Central memory CD4-positive, alpha-beta T cell (primary cell): ENCODE measurements around the gene CAPZA2.
"Not testable (repeated sequence)": the region's sequence is repeated elsewhere in the genome, so short reads cannot be mapped to it uniquely, and the experiment has no call there.

Experiments used
- DNase-seq: peaks from one replicate; pipeline ENCODE4 v3.0.0; 2022

Gene CAPZA2

GRCh38 chr7:116922545-116922944 is 60.2 kb downstream of the CAPZA2 start:
- no peak for DNase-seq

- no peak for DNase-seq
These were observed 62.4 kb downstream of the CAPZA2 start for GRCh38 chr7:116924741-116925140.

- DNase-seq = no peak
These were observed 66.6 kb downstream of the CAPZA2 start for GRCh38 chr7:116929021-116929420.

GRCh38 chr7:116929914-116930913 is 67.8 kb downstream of the CAPZA2 start:
- peak; percentile 62 for DNase-seq

DNA sequence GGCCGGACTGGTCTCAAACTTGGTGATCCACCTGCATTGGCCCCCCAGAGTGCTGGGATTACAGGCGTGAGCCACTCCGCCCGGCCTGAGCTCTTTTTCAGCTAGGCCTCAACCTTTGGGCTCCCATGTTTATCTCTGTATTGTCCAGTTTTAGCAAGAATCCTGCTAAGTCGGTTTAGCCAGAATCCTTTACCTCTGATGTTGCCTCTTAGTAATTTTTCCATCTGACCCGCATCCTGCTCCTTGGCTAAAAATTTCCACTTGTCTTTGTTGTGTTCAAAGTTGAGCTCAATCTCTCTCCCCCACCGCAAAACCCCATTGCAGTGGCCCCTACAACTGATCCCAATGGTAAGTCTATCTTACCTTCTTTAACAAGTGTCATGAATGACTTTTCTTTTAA is 70.2 kb downstream of the CAPZA2 start:
- no peak for DNase-seq

- no peak for DNase-seq
These were observed 71.1 kb downstream of the CAPZA2 start for GRCh38 chr7:116933465-116933864.

GRCh38 chr7:116934580-116934979 is 72.2 kb downstream of the CAPZA2 start:
- DNase-seq = no peak

DNA sequence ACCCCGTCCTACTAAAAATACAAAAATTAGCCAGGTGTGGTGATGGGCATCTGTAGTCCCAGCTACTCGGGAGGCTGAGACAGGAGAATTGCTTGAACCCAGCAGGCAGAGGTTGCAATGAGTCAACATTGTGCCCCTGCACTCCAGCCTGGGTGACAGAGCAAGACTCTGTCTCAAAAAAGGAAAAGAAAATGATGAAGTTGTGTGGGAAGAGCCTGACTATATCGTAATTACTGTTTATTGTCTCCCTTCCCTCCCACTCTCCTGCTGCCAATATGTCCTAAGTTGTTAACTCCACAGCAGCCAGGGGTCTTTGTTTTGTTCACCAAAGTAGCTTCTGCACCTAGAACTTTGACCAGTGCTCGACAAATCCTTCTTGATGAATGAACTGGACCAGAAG is 74.5 kb downstream of the CAPZA2 start:
- DNase-seq = not testable (repeated sequence)

GRCh38 chr7:116938678-116939077 is 76.3 kb downstream of the CAPZA2 start:
- DNase-seq = no peak

DNA sequence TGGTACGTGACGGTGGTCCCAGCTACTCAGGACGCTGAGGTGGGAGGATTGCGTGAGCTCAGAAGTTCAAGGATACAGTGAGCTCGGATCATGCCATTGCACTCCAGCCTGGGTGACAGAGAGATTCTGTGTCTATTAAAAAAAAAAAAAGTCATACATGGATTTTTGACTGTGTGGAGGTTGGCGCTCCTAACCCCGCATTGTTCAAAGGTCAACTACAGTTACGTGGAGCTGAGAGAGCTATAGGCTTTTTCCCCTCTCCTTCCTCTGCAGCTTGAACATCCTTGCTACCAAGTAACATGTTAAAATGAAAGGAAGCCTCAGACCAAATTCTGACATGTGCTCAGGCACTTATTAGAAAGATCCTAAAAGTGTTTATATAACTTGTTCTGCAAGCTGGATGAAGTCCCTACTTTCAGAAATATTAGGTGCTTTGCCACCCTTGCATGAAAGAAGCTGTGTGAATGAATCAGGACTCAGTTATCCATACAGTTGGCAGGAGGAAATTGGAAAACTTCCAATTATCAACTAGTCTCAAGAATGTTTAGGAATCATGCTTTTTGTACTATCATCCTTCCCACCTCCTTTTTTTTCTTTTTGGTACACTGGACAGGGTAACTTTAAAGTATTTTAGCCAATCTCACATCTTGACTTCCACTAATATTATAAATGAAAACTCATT is 78.4 kb downstream of the CAPZA2 start:
- no peak for DNase-seq

DNA sequence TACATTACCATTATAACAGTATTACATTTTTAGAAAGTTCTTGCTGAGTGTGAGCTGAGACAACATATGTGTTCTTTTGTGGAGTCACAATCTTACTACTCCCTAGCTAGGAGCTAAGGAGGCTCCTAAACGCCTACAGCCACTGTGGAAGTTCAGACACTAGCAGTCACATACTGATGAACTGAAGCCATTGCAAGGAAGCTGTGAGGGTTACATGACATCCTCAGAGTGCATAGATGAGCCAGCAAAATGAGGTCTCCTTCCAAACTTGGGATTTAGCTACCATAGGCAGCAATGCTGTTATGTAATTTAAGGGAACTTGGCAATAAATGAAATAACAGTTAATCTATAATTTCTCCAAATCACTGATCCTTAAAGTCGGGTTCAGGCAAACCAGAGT is 80.1 kb downstream of the CAPZA2 start:
- no peak for DNase-seq

DNA sequence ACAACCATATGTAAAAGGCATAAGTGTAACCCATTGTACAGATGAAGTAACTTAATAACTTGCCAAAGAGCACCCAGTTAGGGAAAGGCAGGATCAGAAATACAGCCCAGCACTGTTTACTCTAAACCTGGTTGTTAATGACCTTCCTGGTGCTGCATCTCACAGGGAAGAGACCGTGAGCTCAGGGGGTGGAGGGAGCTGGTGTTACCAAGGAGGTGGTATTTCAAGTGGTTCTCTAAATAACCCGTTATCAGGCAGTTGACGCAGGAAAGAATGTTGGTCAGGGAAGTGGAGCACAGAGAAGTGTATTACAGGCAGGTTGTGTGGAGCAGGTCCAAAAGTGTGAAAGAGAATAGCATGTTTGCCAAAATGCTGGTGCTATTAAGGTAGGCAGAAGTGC is 86.5 kb downstream of the CAPZA2 start:
- no peak for DNase-seq

DNA sequence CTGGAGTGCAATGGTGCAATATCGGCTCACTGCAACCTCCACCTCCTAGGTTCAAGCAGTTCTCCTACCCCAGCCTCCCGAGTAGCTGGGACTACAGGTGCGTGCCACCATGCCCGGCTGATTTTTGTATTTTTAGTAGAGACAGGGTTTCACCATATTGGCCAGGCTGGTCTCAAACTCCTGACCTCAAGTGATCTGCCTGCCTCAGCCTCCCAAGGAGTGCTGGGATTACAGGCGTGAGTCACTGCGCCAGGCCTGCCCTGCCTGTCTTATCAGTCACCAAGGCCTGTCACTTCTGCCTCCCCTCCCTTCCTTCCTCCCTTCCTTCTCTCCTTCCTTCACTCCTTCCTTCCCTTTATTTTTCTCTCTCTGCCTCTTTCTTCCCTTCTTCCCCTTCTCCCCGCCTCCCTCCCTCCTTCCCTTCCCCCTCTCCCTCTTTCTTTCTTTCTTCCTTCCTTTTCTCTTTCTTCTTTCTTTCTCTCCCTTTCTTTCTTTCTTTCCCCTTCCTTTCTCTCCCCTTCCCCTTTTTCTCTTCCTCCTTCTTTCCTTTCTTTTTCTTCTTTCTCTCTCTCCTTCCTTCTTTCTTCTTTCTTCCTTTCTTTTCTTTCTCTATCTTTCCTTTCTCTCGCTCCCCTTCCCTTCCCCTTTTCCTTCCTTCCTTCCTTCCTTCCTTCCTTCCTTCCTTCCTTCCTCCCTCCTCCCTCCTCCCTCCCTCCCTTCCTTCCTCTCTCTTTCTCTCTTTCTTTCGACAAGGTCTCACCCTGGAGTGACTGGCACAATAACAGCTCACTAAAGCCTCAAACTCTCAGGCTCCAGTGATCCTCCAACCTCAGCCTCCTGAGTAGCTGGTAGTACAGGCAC is 87.8 kb downstream of the CAPZA2 start:
- no peak for DNase-seq

DNA sequence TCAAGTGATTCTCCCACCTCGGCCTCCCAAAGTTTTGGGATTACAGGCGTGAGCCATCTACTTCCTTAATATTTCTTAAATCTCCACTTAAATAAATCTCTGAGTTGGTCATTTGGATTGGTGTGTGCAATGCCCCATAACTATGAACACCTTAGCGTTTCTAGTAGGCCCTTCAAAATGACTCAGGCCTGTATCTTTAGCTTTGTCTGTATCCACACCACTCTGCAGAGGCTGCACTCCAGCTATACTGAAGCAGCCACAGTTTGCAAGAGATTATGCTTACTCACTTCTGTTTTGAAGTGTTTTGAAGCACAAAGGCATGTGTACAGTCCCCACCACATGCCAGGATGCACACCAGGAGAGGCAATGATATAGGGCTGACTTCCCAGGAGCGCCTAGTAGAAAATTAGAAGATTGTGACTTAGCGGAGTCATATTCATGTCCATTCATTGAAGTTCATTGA is 88.5 kb downstream of the CAPZA2 start:
- no peak for DNase-seq

- DNase-seq = no peak
These were observed 89.2 kb downstream of the CAPZA2 start for GRCh38 chr7:116951366-116952292.

GRCh38 chr7:116952635-116953371 is 90.4 kb downstream of the CAPZA2 start:
- no peak for DNase-seq

GRCh38 chr7:116953372-116953905 is 91.1 kb downstream of the CAPZA2 start, which contains the start of gene ST7:
TSS of gene ST7 (plus strand) at chr7:116953501. CDS start at chr7:116953541, 40 bp downstream.
- DNase-seq = peak; percentile 67

DNA sequence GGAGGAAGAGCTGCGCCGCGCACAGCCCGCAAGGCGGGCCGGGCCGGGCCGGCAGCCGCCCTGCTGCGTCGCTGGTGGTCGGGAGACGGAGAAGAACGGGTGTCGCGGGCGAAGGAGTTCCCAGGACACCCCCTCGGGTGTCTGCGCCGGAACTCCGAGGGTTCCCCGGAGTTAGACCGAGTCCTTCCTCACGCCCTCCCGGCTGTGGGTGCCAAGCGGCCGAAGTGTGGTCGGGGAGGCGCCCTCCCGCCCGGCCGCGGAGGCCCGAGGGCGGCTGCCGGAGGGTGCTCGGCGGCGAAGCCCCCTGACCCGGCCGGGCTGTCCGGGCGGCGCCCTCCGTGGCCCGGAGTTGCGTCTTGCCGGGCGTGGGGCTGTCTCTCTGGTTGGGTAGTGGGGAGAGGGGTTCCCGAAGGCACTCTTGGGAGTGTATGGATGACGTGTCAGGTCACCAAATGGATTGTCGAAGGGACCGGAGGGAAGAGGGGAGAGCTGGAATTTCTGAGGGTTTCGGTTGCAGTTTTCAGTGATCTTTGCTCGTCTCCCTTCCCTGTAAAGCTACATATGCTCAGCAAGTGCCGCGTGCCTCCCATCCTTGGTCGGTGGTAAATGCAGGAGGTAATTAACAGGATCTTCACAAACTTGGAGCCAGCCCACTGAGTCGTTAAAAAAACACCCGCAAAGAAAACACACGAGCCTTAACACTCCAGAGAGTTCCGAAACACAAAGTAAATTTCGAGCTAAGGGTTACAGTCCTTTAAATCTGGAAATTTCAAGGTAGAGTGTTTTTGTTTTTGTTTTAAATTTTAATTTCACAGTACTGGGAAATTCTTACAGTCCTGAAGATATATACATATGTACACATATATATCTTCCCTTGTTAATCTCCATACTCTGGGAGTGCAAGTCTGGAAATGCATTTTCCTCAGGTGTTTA is 91.8 kb downstream of the CAPZA2 start:
- DNase-seq = no peak

DNA sequence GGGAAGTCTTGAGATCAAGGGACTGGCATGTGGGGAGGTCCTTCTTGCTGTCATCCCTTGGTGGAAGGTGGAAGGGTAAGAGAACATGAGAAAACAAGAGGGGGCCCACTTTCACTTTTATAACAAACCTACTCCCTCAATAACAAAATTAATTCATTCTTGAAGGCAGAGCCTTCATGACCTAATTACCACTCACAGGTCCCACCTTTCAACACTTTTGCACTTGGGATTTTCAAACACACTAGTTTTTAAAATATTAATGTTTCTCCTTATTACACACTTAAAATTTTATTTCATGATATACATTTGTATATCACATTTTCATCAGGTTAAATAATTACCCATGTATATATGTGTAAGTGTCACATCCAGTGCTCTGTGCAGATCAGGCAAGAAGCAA is 93.0 kb downstream of the CAPZA2 start:
- DNase-seq = no peak
